Measurements from ENCODE around the gene GPR12. TPM values are rescaled to one million over a fixed set of nuclear protein-coding genes. Genes with fewer than 3 reads are reported as not detected.

Gene GPR12
- polyA plus RNA-seq, 2 donors, result 0.01 to 0.04 TPM

DNA sequence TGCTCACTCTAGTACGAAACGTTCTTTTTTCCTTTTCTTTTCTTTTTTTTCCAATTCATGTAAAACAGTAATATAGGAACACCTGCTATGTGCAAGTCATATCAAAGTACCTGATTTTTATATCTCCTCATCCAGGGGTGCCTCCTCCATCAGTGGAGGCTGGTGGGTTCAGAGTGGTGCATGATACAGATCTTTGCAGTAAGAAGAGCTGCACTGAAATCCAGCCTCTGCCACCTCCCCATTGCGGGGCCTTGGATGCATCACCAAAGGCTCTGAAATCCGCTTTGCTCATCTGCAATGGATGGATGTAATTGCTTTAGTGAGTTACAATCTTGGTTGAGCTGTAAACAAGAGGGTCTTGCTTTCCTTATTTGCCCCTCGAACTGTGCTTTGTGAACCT is 38.3 kb downstream of the GPR12 start:
- Histone ChIP-seq H3K27me3 (ENCODE audit: control insufficient read depth in 1 of 2, insufficient read depth in 2 of 2, low read length in 2 of 2) (peaks cover 0 to 2% of the 10 kb centered on the region in 2 donors), H3K4me3 (ENCODE audit: low read depth in 1 of 2, low read length in 2 of 2) (no peak overlapping the region), H3K27ac (ENCODE audit: low read depth in 2 of 2, low read length in 1 of 2) (no peak overlapping the region), H3K4me1 (ENCODE audit: control insufficient read depth in 2 of 2, insufficient read depth in 2 of 2, low read length in 1 of 2) (no peaks in the 10 kb centered on the region), H3K9me3 (ENCODE audit: control insufficient read depth in 2 of 2, insufficient read depth in 1 of 2, low read depth in 1 of 2, low read length in 1 of 2) (no peaks in the 10 kb centered on the region), H3K36me3 (ENCODE audit: control insufficient read depth in 2 of 2, insufficient read depth in 2 of 2, low read length in 1 of 2) (no peaks in the 10 kb centered on the region)
- WGBS, 2 donors, result 75 to 80% methylated on average over 5 of the region's 5 CpGs

DNA sequence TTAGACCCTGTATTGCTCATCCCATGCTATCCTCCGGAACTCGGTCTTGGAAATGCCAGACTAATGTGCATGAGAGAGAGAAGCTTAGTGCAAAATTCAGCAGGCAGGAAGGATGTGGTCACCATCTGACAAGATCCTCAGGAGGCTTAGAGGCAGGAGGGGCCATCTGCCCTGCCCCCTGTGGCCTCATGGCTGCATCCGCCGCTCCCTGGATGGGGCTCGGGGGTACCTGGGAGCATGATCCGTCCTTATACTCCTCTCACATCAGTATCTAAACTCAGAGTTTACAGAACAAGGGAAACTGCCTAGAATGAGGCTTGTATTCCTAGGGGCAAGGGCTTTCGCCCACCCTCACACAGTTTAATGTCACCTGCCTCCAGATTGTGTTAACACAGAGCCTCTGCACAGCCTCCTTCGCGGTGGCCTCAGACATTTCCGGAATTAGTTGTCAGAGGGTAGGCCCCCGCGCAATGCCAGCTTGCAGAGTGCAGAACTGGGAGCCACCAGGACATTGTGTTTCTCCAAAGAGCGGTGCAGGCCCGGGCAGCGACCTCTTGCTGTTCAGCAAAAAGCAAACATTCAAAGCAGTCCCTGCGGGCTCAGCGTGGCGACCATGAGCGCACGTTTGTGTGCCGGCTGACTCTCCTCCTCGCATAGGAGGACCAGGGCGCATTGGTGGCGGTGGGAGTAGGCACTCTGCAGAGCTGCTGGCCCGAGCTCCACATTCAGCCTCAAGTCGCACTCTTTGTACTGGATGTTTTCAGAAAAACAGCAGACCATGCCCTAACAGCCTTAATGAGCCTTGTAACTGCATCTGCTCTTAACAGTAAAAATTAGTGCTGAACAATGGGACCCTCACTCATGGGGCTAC is 39.1 kb downstream of the GPR12 start:
- Histone ChIP-seq H3K27me3 (ENCODE audit: control insufficient read depth in 1 of 2, insufficient read depth in 2 of 2, low read length in 2 of 2) (peaks cover 0 to 2% of the 10 kb centered on the region in 2 donors), H3K4me3 (ENCODE audit: low read depth in 1 of 2, low read length in 2 of 2) (no peak overlapping the region), H3K27ac (ENCODE audit: low read depth in 2 of 2, low read length in 1 of 2) (no peak overlapping the region), H3K36me3 (ENCODE audit: control insufficient read depth in 2 of 2, insufficient read depth in 2 of 2, low read length in 1 of 2) (no peaks in the 10 kb centered on the region), H3K9me3 (ENCODE audit: control insufficient read depth in 2 of 2, insufficient read depth in 1 of 2, low read depth in 1 of 2, low read length in 1 of 2) (no peaks in the 10 kb centered on the region), H3K4me1 (ENCODE audit: control insufficient read depth in 2 of 2, insufficient read depth in 2 of 2, low read length in 1 of 2) (no peaks in the 10 kb centered on the region)
- WGBS, 2 donors, result 48 to 54% methylated on average over 26 of the region's 26 CpGs

DNA sequence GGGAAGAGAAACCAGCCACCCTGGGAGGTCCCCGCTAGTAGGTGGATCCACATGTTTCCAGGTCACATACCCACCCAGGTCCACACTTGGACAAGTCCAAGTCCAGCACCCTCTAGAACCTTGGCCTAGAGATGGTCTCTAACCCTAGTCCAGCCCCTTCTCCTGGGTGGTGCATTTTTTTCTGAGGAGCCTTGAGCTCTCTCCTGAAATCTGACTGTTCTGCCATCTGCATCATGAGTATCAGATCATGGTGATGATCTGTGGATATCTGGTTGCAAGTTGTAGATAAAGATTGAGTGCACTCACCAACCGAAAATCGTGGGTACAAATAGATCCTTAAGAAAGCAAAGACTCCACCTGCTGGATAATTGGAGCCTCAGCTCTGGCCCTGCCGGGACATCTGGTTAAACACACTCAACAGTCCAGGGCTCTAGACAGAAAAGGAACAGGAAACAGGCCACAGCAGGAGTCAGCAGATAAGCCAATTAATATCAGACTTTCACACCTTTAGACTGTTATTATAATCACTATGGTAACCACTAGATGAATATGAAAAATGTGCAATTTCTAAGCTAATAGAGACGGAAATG is 41.1 kb downstream of the GPR12 start:
- Histone ChIP-seq H3K4me3 (ENCODE audit: low read depth in 1 of 2, low read length in 2 of 2) (no peak overlapping the region), H3K9me3 (ENCODE audit: control insufficient read depth in 2 of 2, insufficient read depth in 1 of 2, low read depth in 1 of 2, low read length in 1 of 2) (no peaks in the 10 kb centered on the region), H3K27ac (ENCODE audit: low read depth in 2 of 2, low read length in 1 of 2) (no peak overlapping the region), H3K27me3 (ENCODE audit: control insufficient read depth in 1 of 2, insufficient read depth in 2 of 2, low read length in 2 of 2) (peaks cover 0 to 2% of the 10 kb centered on the region in 2 donors), H3K4me1 (ENCODE audit: control insufficient read depth in 2 of 2, insufficient read depth in 2 of 2, low read length in 1 of 2) (no peaks in the 10 kb centered on the region), H3K36me3 (ENCODE audit: control insufficient read depth in 2 of 2, insufficient read depth in 2 of 2, low read length in 1 of 2) (no peaks in the 10 kb centered on the region)
- 58 to 59% methylated on average over 5 of the region's 5 CpGs for WGBS, 2 donors

DNA sequence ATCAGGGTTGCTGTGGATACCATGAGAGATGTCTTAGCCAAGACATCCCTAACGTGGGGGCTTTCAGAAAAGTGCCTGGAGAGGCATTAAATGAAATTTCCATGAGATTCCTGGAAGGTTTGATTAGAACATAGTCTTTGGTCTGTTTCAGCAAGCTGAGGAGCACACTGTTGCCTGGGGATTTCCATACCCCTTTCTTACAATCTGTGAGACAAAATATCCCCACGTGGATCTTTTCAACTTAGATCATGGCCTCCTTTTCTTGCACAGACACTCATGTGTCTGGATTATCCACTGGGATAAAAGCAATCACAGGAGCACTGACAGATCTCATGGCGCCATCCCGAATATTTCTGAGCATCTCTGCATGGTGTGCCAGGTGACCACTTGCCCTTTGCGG is 41.7 kb downstream of the GPR12 start:
- no peaks in the 10 kb centered on the region for H3K36me3 ChIP-seq (ENCODE audit: control insufficient read depth in 2 of 2, insufficient read depth in 2 of 2, low read length in 1 of 2)
- H3K4me1 ChIP-seq (ENCODE audit: control insufficient read depth in 2 of 2, insufficient read depth in 2 of 2, low read length in 1 of 2), result no peaks in the 10 kb centered on the region
- WGBS, 2 donors, result 81 to 86% methylated on average over 5 of the region's 5 CpGs
- no peak overlapping the region for H3K27ac ChIP-seq (ENCODE audit: low read depth in 2 of 2, low read length in 1 of 2)
- peaks cover 0 to 2% of the 10 kb centered on the region in 2 donors for H3K9me3 ChIP-seq (ENCODE audit: control insufficient read depth in 2 of 2, insufficient read depth in 1 of 2, low read depth in 1 of 2, low read length in 1 of 2)
- peaks cover 0 to 2% of the 10 kb centered on the region in 2 donors for H3K27me3 ChIP-seq (ENCODE audit: control insufficient read depth in 1 of 2, insufficient read depth in 2 of 2, low read length in 2 of 2)
- no peak overlapping the region for H3K4me3 ChIP-seq (ENCODE audit: low read depth in 1 of 2, low read length in 2 of 2)

DNA sequence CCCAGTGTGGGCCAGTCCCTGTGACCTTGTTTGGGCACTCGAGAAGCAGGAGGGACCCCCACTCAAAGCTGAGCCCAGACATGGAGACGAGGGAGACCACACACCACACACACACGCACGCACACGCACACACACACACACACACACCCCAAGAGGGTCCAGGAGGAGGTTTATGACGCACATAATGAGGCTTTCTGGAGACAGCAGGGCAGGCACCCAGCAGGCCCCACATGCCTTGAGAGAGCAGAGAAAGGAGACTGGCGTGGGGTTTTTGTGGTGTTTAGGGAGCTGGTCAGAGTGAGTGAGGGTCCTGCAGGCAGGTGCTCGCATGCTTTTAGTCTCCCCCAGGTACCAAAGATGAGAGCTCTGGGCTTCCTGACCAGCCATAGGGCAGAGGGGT is 42.4 kb downstream of the GPR12 start:
- H3K4me3 ChIP-seq (ENCODE audit: low read depth in 1 of 2, low read length in 2 of 2), result no peak overlapping the region
- H3K27ac ChIP-seq (ENCODE audit: low read depth in 2 of 2, low read length in 1 of 2), result no peak overlapping the region
- no peaks in the 10 kb centered on the region for H3K36me3 ChIP-seq (ENCODE audit: control insufficient read depth in 2 of 2, insufficient read depth in 2 of 2, low read length in 1 of 2)
- no peaks in the 10 kb centered on the region for H3K4me1 ChIP-seq (ENCODE audit: control insufficient read depth in 2 of 2, insufficient read depth in 2 of 2, low read length in 1 of 2)
- 78 to 80% methylated on average over 8 of the region's 8 CpGs for WGBS, 2 donors
- peaks cover 0 to 2% of the 10 kb centered on the region in 2 donors for H3K9me3 ChIP-seq (ENCODE audit: control insufficient read depth in 2 of 2, insufficient read depth in 1 of 2, low read depth in 1 of 2, low read length in 1 of 2)
- peaks cover 0 to 2% of the 10 kb centered on the region in 2 donors for H3K27me3 ChIP-seq (ENCODE audit: control insufficient read depth in 1 of 2, insufficient read depth in 2 of 2, low read length in 2 of 2)

DNA sequence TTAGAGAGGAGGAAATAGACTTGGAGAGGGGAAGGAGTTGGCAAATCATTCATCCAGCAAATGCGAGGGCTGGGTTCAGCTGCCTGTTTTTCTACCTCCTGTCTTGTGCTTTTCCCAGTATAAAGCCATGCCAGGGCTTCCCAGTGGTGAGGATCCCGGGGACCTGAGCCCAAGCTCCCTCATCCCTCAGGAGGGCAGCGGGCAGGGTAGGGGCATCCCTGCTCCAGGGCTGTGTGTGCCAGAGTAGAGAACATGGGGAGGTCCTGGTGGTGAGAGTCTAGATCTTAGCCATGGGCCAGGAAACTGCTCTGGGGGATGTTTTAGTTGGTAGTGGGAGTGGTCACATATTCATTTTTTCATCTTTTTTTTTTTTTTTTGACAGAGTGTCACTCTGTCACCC is 43.6 kb downstream of the GPR12 start:
- H3K4me3 ChIP-seq (ENCODE audit: low read depth in 1 of 2, low read length in 2 of 2), result no peak overlapping the region
- peaks cover 0 to 2% of the 10 kb centered on the region in 2 donors for H3K9me3 ChIP-seq (ENCODE audit: control insufficient read depth in 2 of 2, insufficient read depth in 1 of 2, low read depth in 1 of 2, low read length in 1 of 2)
- H3K27me3 ChIP-seq (ENCODE audit: control insufficient read depth in 1 of 2, insufficient read depth in 2 of 2, low read length in 2 of 2), result peaks cover 0 to 2% of the 10 kb centered on the region in 2 donors
- H3K36me3 ChIP-seq (ENCODE audit: control insufficient read depth in 2 of 2, insufficient read depth in 2 of 2, low read length in 1 of 2), result no peaks in the 10 kb centered on the region
- 83 to 93% methylated on average over 3 of the region's 3 CpGs for WGBS, 2 donors
- no peak overlapping the region for H3K27ac ChIP-seq (ENCODE audit: low read depth in 2 of 2, low read length in 1 of 2)
- H3K4me1 ChIP-seq (ENCODE audit: control insufficient read depth in 2 of 2, insufficient read depth in 2 of 2, low read length in 1 of 2), result no peaks in the 10 kb centered on the region

DNA sequence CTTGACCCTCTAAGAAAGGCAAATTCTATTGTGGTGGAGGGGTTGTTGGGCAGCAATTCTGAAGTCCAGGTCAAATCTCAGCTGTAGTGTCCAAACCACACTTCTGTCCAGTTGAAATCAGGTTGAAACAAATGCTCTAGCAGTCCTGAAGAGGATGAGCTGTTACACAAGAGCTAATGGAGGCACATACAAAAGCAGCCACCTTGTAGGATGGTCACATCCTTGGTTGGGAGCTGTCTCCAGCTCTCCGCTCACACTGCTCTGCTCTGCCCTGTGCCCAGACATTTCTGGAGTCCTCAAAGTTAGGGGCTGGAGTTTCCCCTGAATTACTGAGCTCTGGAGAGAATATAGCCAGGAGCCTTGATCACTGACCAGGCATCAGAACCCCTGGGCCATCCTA is 47.2 kb downstream of the GPR12 start:
- Histone ChIP-seq H3K27me3 (ENCODE audit: control insufficient read depth in 1 of 2, insufficient read depth in 2 of 2, low read length in 2 of 2) (no peaks in the 10 kb centered on the region), H3K36me3 (ENCODE audit: control insufficient read depth in 2 of 2, insufficient read depth in 2 of 2, low read length in 1 of 2) (no peaks in the 10 kb centered on the region), H3K9me3 (ENCODE audit: control insufficient read depth in 2 of 2, insufficient read depth in 1 of 2, low read depth in 1 of 2, low read length in 1 of 2) (peaks cover 0 to 2% of the 10 kb centered on the region in 2 donors), H3K4me3 (ENCODE audit: low read depth in 1 of 2, low read length in 2 of 2) (no peak overlapping the region), H3K4me1 (ENCODE audit: control insufficient read depth in 2 of 2, insufficient read depth in 2 of 2, low read length in 1 of 2) (no peaks in the 10 kb centered on the region), H3K27ac (ENCODE audit: low read depth in 2 of 2, low read length in 1 of 2) (no peak overlapping the region)
- 91 to 94% methylated on average over 1 of the region's 1 CpG for WGBS, 2 donors

DNA sequence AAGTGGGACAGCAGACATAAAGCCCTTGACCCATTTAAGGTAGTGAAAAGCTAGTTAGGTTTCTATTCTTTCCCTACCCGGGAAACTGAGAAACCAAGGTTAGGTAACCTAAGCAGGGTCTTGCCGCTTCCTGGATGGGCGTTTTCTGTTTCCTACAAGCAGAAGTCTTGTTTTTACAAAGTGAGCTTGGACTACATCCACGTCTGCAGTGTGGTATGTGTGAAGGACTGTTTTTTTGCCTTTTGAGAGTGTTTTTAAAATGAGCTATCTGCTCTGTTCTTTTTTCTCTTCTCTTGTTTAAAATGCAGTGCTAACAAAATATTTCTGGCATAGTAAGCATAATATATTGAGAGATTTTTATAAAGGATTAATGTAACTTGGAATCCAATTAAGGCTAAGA is 49.4 kb downstream of the GPR12 start:
- Histone ChIP-seq H3K9me3 (ENCODE audit: control insufficient read depth in 2 of 2, insufficient read depth in 1 of 2, low read depth in 1 of 2, low read length in 1 of 2) (peaks cover 0 to 2% of the 10 kb centered on the region in 2 donors), H3K27ac (ENCODE audit: low read depth in 2 of 2, low read length in 1 of 2) (no peak overlapping the region), H3K4me1 (ENCODE audit: control insufficient read depth in 2 of 2, insufficient read depth in 2 of 2, low read length in 1 of 2) (no peaks in the 10 kb centered on the region), H3K27me3 (ENCODE audit: control insufficient read depth in 1 of 2, insufficient read depth in 2 of 2, low read length in 2 of 2) (no peaks in the 10 kb centered on the region), H3K4me3 (ENCODE audit: low read depth in 1 of 2, low read length in 2 of 2) (no peak overlapping the region), H3K36me3 (ENCODE audit: control insufficient read depth in 2 of 2, insufficient read depth in 2 of 2, low read length in 1 of 2) (no peaks in the 10 kb centered on the region)
- WGBS, 2 donors, result 46 to 49% methylated on average over 4 of the region's 4 CpGs

DNA sequence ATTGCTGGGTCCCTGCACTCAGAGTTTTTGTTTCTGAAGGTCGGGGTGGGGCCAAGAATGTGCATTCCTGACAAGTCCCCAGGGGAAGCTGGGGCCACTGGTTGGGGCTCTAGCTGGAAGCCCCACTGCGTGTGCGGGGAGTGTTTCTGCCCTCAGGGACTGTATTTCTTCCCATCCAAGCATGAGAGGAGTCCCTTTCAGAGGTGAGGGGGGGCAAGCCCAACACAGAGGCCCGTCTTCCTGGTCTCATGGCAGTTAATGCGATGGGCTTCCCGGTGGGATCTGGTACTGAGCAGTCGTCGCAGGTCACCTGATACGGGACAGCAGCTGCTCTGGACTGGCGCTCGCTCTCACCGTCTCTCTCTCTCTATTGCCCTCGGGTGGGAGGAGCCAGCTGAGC is 50.4 kb downstream of the GPR12 start:
- Histone ChIP-seq H3K4me1 (ENCODE audit: control insufficient read depth in 2 of 2, insufficient read depth in 2 of 2, low read length in 1 of 2) (no peaks in the 10 kb centered on the region), H3K4me3 (ENCODE audit: low read depth in 1 of 2, low read length in 2 of 2) (no peak overlapping the region), H3K9me3 (ENCODE audit: control insufficient read depth in 2 of 2, insufficient read depth in 1 of 2, low read depth in 1 of 2, low read length in 1 of 2) (peaks cover 0 to 2% of the 10 kb centered on the region in 2 donors), H3K36me3 (ENCODE audit: control insufficient read depth in 2 of 2, insufficient read depth in 2 of 2, low read length in 1 of 2) (no peaks in the 10 kb centered on the region), H3K27ac (ENCODE audit: low read depth in 2 of 2, low read length in 1 of 2) (no peak overlapping the region), H3K27me3 (ENCODE audit: control insufficient read depth in 1 of 2, insufficient read depth in 2 of 2, low read length in 2 of 2) (no peaks in the 10 kb centered on the region)
- WGBS, 2 donors, result 56 to 61% methylated on average over 13 of the region's 13 CpGs

Data from esophagus (tissue), 2 donors.